Natural killer cell (primary cell): ENCODE measurements around the gene ZBTB46. TPM values are rescaled to one million over a fixed set of nuclear protein-coding genes. Genes with fewer than 3 reads are reported as not detected.

Source experiments
- ATAC-seq, 3 donors: fragments of 150-1000 bp in 2 of 3; fragments of 200-7000 bp in 1 of 3; cut with Tn5 transposase; 1 replicate in 1 of 3; 2 replicates in 2 of 3; pipeline ENCODE4 v1.10.0; 2021; ENCODE audit warnings: mild to moderate bottlenecking in 2 of 3, moderate library complexity in 2 of 3
- DNase-seq, 2 donors: peaks; one replicate each; pipeline versions ENCODE4 v3.0.0 to v3.0.0-alpha.2; 2013 to 2021; ENCODE audit warnings: mixed read lengths in 1 of 2
- H3K27ac ChIP-seq: one replicate; pipeline ENCODE4 v1.5.1; 2013; ENCODE audit warnings: mild to moderate bottlenecking, low read length
- H3K27me3 ChIP-seq: one replicate; pipeline ENCODE4 v1.6.1; 2013; ENCODE audit warnings: low read length; ENCODE audit not compliant: control insufficient read depth, insufficient read depth
- H3K36me3 ChIP-seq: one replicate; pipeline ENCODE4 v1.6.1; 2013; ENCODE audit warnings: low read length; ENCODE audit not compliant: control insufficient read depth, insufficient read depth
- H3K4me1 ChIP-seq: one replicate; pipeline ENCODE4 v1.6.1; 2013; ENCODE audit warnings: low read length; ENCODE audit not compliant: control insufficient read depth, insufficient read depth
- H3K4me3 ChIP-seq: one replicate; pipeline ENCODE4 v1.5.1; 2013; ENCODE audit warnings: low read length
- H3K9me3 ChIP-seq: one replicate; pipeline ENCODE4 v1.6.1; 2013; ENCODE audit warnings: low read length; ENCODE audit not compliant: control insufficient read depth, insufficient read depth
- H3K27ac Mint-ChIP-seq, 2 donors: one replicate each; pipeline ENCODE4 v1.8.0; 2022; ENCODE audit warnings: mild to moderate bottlenecking in 2 of 2, mixed read lengths in 2 of 2, moderate library complexity in 1 of 2
- H3K27me3 Mint-ChIP-seq, 2 donors: one replicate each; pipeline ENCODE4 v1.8.0; 2022; ENCODE audit warnings: low read depth in 2 of 2, mixed read lengths in 2 of 2
- H3K36me3 Mint-ChIP-seq: one replicate; pipeline ENCODE4 v1.8.0; 2022; ENCODE audit warnings: mixed read lengths
- H3K4me1 Mint-ChIP-seq, 2 donors: one replicate each; pipeline ENCODE4 v1.8.0; 2022; ENCODE audit warnings: mixed read lengths in 2 of 2
- H3K4me3 Mint-ChIP-seq: one replicate; pipeline ENCODE4 v1.8.0; 2022; ENCODE audit warnings: mild to moderate bottlenecking, moderate library complexity, mixed read lengths
- H3K9me3 Mint-ChIP-seq, 2 donors: one replicate each; pipeline ENCODE4 v1.8.0; 2022; ENCODE audit warnings: mixed read lengths in 2 of 2
- WGBS: methylation state at CpG from one replicate; pipeline ENCODE4 v1.1.7; 2013; ENCODE audit warnings: missing lambda C conversion rate; ENCODE audit not compliant: insufficient coverage; 5-methylcytosine and 5-hydroxymethylcytosine counted together
- intact Hi-C: fragments of 100-400 bp; cut with micrococcal nuclease; formaldehyde crosslinking; loops from one replicate; pipeline ENCODE4 v1.14.2; 2022
- total RNA-seq, 4 donors: library from RNA; stranded (reverse); fragments of 120-200 nt in 1 of 4; gene quantifications; one replicate each; pipeline versions ENCODE4 v1.2.3 to v1.2.4, GENCODE V29; 2013 to 2022
- TF ChIP-seq, protein P1 (sequence below): fragments of 200-600 bp; IDR thresholded peaks from one replicate; pipeline ENCODE4 v1.8.0; 2022; ENCODE audit warnings: antibody characterized with exemption

The ZBTB46 gene
- total RNA-seq, 3 donors from 2014 or later (not counting 1 experiment from before 2014, with no cell fraction given) = 1.1 TPM

DNA sequence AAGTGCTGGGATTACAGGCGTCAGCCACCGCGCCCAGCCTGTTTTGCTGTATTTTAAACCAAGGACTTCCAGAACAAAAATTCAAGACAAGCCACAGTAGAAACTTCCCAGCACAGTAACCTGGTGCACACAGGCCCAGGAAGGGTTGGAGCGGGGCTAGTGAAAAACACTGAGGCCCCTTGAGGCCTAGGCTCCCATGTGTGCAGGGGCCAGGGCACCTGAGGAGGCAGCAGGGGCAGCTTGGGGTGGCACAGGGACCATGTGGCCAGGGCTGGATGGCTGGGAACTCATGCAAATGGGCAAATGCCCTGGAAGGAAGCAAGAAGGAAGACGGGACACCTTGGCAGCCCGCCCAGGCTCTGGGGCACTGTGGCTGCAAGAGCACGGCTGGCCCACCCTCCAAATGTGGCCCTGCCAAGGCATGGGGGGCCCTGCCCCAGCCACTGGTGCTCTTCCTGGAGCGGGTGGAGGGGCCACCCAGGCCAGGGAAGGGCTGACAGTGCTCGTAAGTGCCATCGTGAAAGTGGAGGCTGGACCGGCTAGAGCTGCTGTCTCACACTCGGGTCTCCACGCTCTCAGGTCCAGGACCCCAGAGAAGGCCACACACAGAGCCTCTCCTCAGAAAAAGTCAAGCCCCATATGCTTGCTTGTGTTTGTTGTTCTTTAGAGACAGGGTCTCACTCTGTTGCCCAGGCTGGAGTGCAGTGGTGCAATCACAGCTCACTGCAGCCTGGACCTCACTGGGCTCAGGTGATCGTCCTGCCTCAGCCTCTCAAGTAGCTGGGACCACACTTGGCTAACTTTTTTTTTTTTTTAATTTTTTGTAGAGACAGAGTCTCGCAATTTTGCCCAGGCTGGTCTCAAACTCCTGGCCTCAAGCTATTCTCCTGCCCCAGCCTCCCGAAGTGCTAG, 81.2 kb downstream of the ZBTB46 start:
- Histone ChIP-seq H3K4me3 (no peak overlapping the region), H3K27ac (no peak overlapping the region), H3K36me3 (no peaks in the 10 kb centered on the region), H3K27me3 (no peaks in the 10 kb centered on the region), H3K9me3 (no peaks in the 10 kb centered on the region), H3K4me1 (peaks cover 25% of the 10 kb centered on the region)
- Mint-ChIP-seq H3K27ac (no peak overlapping the region), H3K36me3 (no peaks in the 10 kb centered on the region), H3K4me3 (no peak overlapping the region), H3K4me1 (peaks cover 0 to 17% of the 10 kb centered on the region in 2 donors), H3K27me3 (no peaks in the 10 kb centered on the region), H3K9me3 (no peaks in the 10 kb centered on the region)
- WGBS = 93% methylated on average over 16 of the region's 16 CpGs
- DNase-seq = no peak
- intact Hi-C loops = loop anchor here (5.0 kb wide), 1 partner anchor 123 kb away; the partner anchor contains the start of gene GMEB2
- TF ChIP-seq, protein P1, sequence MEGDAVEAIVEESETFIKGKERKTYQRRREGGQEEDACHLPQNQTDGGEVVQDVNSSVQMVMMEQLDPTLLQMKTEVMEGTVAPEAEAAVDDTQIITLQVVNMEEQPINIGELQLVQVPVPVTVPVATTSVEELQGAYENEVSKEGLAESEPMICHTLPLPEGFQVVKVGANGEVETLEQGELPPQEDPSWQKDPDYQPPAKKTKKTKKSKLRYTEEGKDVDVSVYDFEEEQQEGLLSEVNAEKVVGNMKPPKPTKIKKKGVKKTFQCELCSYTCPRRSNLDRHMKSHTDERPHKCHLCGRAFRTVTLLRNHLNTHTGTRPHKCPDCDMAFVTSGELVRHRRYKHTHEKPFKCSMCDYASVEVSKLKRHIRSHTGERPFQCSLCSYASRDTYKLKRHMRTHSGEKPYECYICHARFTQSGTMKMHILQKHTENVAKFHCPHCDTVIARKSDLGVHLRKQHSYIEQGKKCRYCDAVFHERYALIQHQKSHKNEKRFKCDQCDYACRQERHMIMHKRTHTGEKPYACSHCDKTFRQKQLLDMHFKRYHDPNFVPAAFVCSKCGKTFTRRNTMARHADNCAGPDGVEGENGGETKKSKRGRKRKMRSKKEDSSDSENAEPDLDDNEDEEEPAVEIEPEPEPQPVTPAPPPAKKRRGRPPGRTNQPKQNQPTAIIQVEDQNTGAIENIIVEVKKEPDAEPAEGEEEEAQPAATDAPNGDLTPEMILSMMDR = no peak
- ATAC-seq = no peak

- Histone ChIP-seq H3K4me3 (no peak overlapping the region), H3K36me3 (no peaks in the 10 kb centered on the region), H3K4me1 (peaks cover 25% of the 10 kb centered on the region), H3K9me3 (no peaks in the 10 kb centered on the region), H3K27me3 (no peaks in the 10 kb centered on the region), H3K27ac (no peak overlapping the region)
- Mint-ChIP-seq H3K4me1 (peaks cover 0 to 12% of the 10 kb centered on the region in 2 donors), H3K9me3 (no peaks in the 10 kb centered on the region), H3K27ac (no peak overlapping the region), H3K27me3 (no peaks in the 10 kb centered on the region), H3K36me3 (no peaks in the 10 kb centered on the region), H3K4me3 (no peak overlapping the region)
- no peak for ATAC-seq
- intact Hi-C loops = no loop called here
- TF ChIP-seq, protein P1 = no peak
- WGBS = 84% methylated on average over 10 of the region's 11 CpGs
- no peak for DNase-seq
Observed at GRCh38 chr20:63748934-63749270, 82.2 kb downstream of the ZBTB46 start.

- Mint-ChIP-seq H3K27ac (no peak overlapping the region), H3K36me3 (no peaks in the 10 kb centered on the region), H3K9me3 (no peaks in the 10 kb centered on the region), H3K4me1 (peaks cover 0 to 9% of the 10 kb centered on the region in 2 donors), H3K4me3 (no peak overlapping the region), H3K27me3 (no peaks in the 10 kb centered on the region)
- ATAC-seq (no peak), DNase-seq (no peak)
- WGBS = 89% methylated on average over 17 of the region's 20 CpGs
- TF ChIP-seq, protein P1 = no peak
- Histone ChIP-seq H3K4me3 (no peak overlapping the region), H3K27ac (no peak overlapping the region), H3K4me1 (peaks cover 25% of the 10 kb centered on the region), H3K9me3 (no peaks in the 10 kb centered on the region), H3K27me3 (no peaks in the 10 kb centered on the region), H3K36me3 (no peaks in the 10 kb centered on the region)
- intact Hi-C loops = no loop called here
Observed at GRCh38 chr20:63748070-63748933, 82.8 kb downstream of the ZBTB46 start.
